DOHH2 (cell line): ENCODE results near the gene KIR3DL3.
"Not testable (repeated sequence)": the region's sequence is repeated elsewhere in the genome, so short reads cannot be mapped to it uniquely, and the experiment has no call there.

Experiments
- H3F3A ChIP-seq: fragments of 200-600 bp; sonication (generic), shearing (Covaris generic); 2 replicates; pipeline ENCODE4 v1.6.0; 2016; ENCODE audit warnings: antibody characterized with exemption, mild to moderate bottlenecking; ENCODE audit not compliant: control insufficient read depth, insufficient read depth
- H3K27ac ChIP-seq: fragments of 200-600 bp; sonication (generic); 2 replicates; pipeline ENCODE4 v1.5.1; 2014; ENCODE audit warnings: low read depth, mild to moderate bottlenecking, low read length, moderate library complexity
- H3K27me3 ChIP-seq: fragments of 200-600 bp; sonication (generic); 2 replicates; pipeline ENCODE4 v1.6.1; 2014; ENCODE audit warnings: mild to moderate bottlenecking, low read length, mixed read lengths; ENCODE audit not compliant: control insufficient read depth
- H3K36me3 ChIP-seq: fragments of 200-600 bp; sonication (generic); 2 replicates; pipeline ENCODE4 v1.6.1; 2014; ENCODE audit warnings: mild to moderate bottlenecking, low read length, moderate library complexity, mixed read lengths; ENCODE audit not compliant: control insufficient read depth
- H3K4me1 ChIP-seq: fragments of 200-600 bp; sonication (generic); 2 replicates; pipeline ENCODE4 v1.6.1; 2014; ENCODE audit warnings: mild to moderate bottlenecking, low read length, mixed read lengths; ENCODE audit not compliant: control insufficient read depth
- H3K4me2 ChIP-seq: fragments of 200-600 bp; sonication (generic); 2 replicates; pipeline ENCODE4 v1.6.0; 2014; ENCODE audit warnings: mild to moderate bottlenecking, low read length, moderate library complexity
- H3K4me3 ChIP-seq: fragments of 200-600 bp; sonication (generic); 2 replicates; pipeline ENCODE4 v1.5.1; 2014; ENCODE audit warnings: mild to moderate bottlenecking, low read length, mixed read lengths
- H3K79me2 ChIP-seq: fragments of 200-600 bp; sonication (generic); 2 replicates; pipeline ENCODE4 v1.6.1; 2014; ENCODE audit warnings: mild to moderate bottlenecking, low read length, mixed read lengths; ENCODE audit not compliant: control insufficient read depth
- H3K9me2 ChIP-seq: fragments of 200-600 bp; sonication (generic); replicated peaks from 2 replicates; pipeline ENCODE4 v1.6.1; 2014; ENCODE audit warnings: mild to moderate bottlenecking, low read length, mixed read lengths; ENCODE audit not compliant: control insufficient read depth
- H3K9me3 ChIP-seq: fragments of 200-600 bp; sonication (generic); 2 replicates; pipeline ENCODE4 v1.6.1; 2014; ENCODE audit warnings: antibody characterized with exemption, low read length, mixed read lengths; ENCODE audit not compliant: control insufficient read depth, insufficient read depth
- H4K20me1 ChIP-seq: fragments of 200-600 bp; sonication (generic); 2 replicates; pipeline ENCODE4 v1.6.0; 2014; ENCODE audit warnings: low read depth, mild to moderate bottlenecking, antibody characterized with exemption, low read length, moderate library complexity; ENCODE audit not compliant: control insufficient read depth, insufficient read depth
- EZH2phosphoT487 ChIP-seq: fragments of 200-600 bp; sonication (generic); IDR thresholded peaks from 2 replicates; pipeline ENCODE4 v1.6.1; 2017; ENCODE audit warnings: borderline replicate concordance, mild to moderate bottlenecking, antibody characterized with exemption, low read length, moderate library complexity, mixed read lengths
- TF ChIP-seq, protein P1 (sequence below): fragments of 200-600 bp; sonication (generic); IDR thresholded peaks from one replicate; pipeline ENCODE4 v1.5.1; 2014; ENCODE audit warnings: antibody characterized with exemption, mild to moderate bottlenecking, low read depth, low read length; ENCODE audit not compliant: poor library complexity, severe bottlenecking

KIR3DL3 gene

DNA sequence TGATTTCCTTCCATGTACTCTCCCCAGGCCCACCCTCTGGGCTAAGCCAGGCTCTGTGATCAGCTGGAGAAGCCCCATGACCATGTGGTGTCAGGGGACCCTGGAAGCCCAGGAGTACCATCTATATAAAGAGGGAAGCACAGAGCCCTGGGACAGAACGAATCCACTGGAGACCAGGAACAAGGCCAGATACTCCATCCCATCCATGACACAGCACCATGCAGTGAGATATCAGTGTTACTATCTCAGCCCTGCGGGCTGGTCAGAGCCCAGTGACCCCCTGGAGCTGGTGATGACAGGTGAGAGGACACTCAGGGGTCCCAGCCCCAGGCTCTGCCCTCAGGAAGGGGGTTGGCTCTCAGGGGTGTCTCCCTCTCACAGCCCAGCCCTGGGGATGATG is 27.5 kb upstream of the KIR3DL3 start:
- Histone ChIP-seq H3K9me3 (no peaks in the 10 kb centered on the region), H3K79me2 (no peaks in the 10 kb centered on the region), H3K27ac (no peak overlapping the region), H3F3A (no peaks in the 10 kb centered on the region), H4K20me1 (no peaks in the 10 kb centered on the region), H3K9me2 (no peaks in the 10 kb centered on the region), H3K27me3 (peaks cover 4% of the 10 kb centered on the region; the same call in 1 of the 2 replicates), H3K36me3 (no peaks in the 10 kb centered on the region), H3K4me1 (no peaks in the 10 kb centered on the region), H3K4me3 (no peak overlapping the region), H3K4me2 (no peak overlapping the region)
- TF ChIP-seq, protein P1, sequence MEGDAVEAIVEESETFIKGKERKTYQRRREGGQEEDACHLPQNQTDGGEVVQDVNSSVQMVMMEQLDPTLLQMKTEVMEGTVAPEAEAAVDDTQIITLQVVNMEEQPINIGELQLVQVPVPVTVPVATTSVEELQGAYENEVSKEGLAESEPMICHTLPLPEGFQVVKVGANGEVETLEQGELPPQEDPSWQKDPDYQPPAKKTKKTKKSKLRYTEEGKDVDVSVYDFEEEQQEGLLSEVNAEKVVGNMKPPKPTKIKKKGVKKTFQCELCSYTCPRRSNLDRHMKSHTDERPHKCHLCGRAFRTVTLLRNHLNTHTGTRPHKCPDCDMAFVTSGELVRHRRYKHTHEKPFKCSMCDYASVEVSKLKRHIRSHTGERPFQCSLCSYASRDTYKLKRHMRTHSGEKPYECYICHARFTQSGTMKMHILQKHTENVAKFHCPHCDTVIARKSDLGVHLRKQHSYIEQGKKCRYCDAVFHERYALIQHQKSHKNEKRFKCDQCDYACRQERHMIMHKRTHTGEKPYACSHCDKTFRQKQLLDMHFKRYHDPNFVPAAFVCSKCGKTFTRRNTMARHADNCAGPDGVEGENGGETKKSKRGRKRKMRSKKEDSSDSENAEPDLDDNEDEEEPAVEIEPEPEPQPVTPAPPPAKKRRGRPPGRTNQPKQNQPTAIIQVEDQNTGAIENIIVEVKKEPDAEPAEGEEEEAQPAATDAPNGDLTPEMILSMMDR, result no peak
- no peak for TF ChIP-seq EZH2phosphoT487

DNA sequence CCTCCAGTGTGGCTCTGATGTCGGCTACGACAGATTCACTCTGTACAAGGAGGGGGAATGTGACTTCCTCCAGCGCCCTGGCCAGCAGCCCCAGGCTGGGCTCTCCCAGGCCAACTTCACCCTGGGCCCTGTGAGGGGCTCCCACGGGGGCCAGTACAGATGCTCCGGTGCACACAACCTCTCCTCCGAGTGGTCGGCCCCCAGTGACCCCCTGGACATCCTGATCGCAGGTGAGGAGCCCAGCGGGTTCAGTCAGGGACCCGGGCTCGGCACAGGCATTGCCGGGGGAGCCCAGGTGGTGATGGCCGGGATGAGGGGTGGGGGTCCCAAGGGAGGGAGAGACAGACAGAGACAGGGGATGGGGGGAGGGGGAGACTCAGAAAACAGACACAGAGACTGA is 26.5 kb upstream of the KIR3DL3 start:
- H4K20me1 ChIP-seq, H3K4me1 ChIP-seq, H3K79me2 ChIP-seq, H3K36me3 ChIP-seq, H3K27me3 ChIP-seq, H3K9me3 ChIP-seq, H3K9me2 ChIP-seq, H3K4me3 ChIP-seq, H3K4me2 ChIP-seq, H3K27ac ChIP-seq, H3F3A ChIP-seq: not testable (repeated sequence)

DNA sequence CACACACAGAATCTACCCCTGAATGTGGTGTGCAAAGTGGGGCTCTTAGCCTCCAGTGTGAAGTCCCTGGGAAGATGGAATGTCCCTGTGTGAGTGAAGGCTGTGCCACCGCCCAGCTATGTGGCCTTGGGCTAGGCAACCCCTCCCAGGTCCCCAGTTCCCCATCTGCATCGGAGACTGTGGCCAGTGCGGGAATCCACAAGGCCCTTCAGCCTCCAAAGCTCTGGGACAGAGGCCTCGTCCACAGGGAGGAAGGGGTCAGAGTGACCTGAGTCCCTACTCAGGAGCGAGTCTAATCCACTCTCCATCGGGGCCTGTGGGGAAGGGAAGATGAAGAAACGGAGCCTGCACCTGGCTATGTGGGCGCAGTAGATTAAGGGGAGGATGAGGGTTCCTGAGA is 19.3 kb upstream of the KIR3DL3 start:
- Histone ChIP-seq H3K79me2 (no peaks in the 10 kb centered on the region), H3F3A (no peaks in the 10 kb centered on the region), H4K20me1 (no peaks in the 10 kb centered on the region), H3K9me2 (no peaks in the 10 kb centered on the region), H3K4me2 (no peak overlapping the region), H3K4me3 (no peak overlapping the region), H3K9me3 (no peaks in the 10 kb centered on the region), H3K36me3 (no peaks in the 10 kb centered on the region), H3K27me3 (peaks cover 9% of the 10 kb centered on the region; the same call in 1 of the 2 replicates), H3K4me1 (peaks cover 13% of the 10 kb centered on the region), H3K27ac (no peak overlapping the region)
- TF ChIP-seq, protein P1, result no peak
- TF ChIP-seq EZH2phosphoT487, result no peak

DNA sequence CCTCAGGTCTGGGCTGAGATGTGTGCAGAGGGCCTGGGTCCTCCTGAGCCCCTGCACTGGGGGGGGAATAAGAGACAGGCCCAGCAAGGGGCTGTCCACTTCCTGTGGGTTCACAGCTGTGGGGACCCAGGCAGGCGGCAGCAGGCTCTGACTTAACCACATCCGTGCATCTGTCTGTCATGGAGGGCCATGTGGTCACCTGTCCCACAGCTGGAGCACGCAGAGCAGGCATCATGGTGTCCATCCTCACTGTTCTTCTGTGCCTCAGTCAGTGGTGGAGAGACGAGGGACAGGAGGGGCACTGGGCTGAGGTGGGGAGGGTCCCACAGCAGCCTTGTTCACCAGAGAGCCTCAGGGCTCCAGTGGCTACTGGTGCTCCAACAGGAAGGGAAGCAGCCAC is 16.3 kb upstream of the KIR3DL3 start:
- Histone ChIP-seq H3K4me3 (0 out of 2 replicates have a peak overlapping the region, but pooled peaks have one; percentile 9), H3K9me3 (no peaks in the 10 kb centered on the region), H3K27me3 (peaks cover 9% of the 10 kb centered on the region; the same call in 1 of the 2 replicates), H3F3A (peaks cover 4% of the 10 kb centered on the region; the same call in 1 of the 2 replicates), H3K27ac (no peak overlapping the region), H3K4me1 (peaks cover 13% of the 10 kb centered on the region), H3K36me3 (no peaks in the 10 kb centered on the region), H3K4me2 (peak overlapping the region; percentile 32), H3K9me2 (no peaks in the 10 kb centered on the region), H3K79me2 (no peaks in the 10 kb centered on the region), H4K20me1 (no peaks in the 10 kb centered on the region)
- TF ChIP-seq, protein P1, result no peak
- TF ChIP-seq EZH2phosphoT487, result no peak
